Endothelial cell (in vitro differentiated cells): Measurements from ENCODE around the gene KRT32. TPM values are rescaled to one million over a fixed set of nuclear protein-coding genes. Genes with fewer than 3 reads are reported as not detected.

Source experiments
- DNase-seq: peaks from one replicate; pipeline ENCODE4 v3.0.0; 2021; ENCODE audit warnings: low spot score
- H3K27ac Mint-ChIP-seq: one replicate; pipeline ENCODE4 v1.8.0; 2021; ENCODE audit warnings: mixed read lengths, inconsistent platforms; ENCODE audit not compliant: unreplicated experiment
- H3K27me3 Mint-ChIP-seq: one replicate; pipeline ENCODE4 v1.8.0; 2021; ENCODE audit warnings: mild to moderate bottlenecking, moderate library complexity, mixed read lengths, inconsistent platforms; ENCODE audit not compliant: unreplicated experiment
- H3K36me3 Mint-ChIP-seq: one replicate; pipeline ENCODE4 v1.8.0; 2021; ENCODE audit warnings: mild to moderate bottlenecking, low read depth, mixed read lengths, inconsistent platforms; ENCODE audit not compliant: unreplicated experiment
- H3K4me1 Mint-ChIP-seq: one replicate; pipeline ENCODE4 v1.8.0; 2021; ENCODE audit warnings: mild to moderate bottlenecking, mixed read lengths, inconsistent platforms; ENCODE audit not compliant: unreplicated experiment
- H3K4me3 Mint-ChIP-seq: one replicate; pipeline ENCODE4 v1.8.0; 2021; ENCODE audit warnings: mild to moderate bottlenecking, mixed read lengths, inconsistent platforms; ENCODE audit not compliant: unreplicated experiment
- H3K9me3 Mint-ChIP-seq: one replicate; pipeline ENCODE4 v1.8.0; 2021; ENCODE audit warnings: mixed read lengths, inconsistent platforms; ENCODE audit not compliant: unreplicated experiment
- total RNA-seq: library from RNA; stranded (reverse); fragmentation: NEBNext Ultra II Directional; extraction: Animal tissue kit (Norgen Biotek cat#: 25700); gene quantifications from one replicate; pipeline ENCODE4 v1.2.1, GENCODE V29; 2021; ENCODE audit not compliant: unreplicated experiment
- TF ChIP-seq, protein P1 (sequence below): fragments of 200-600 bp; sonication (generic); IDR thresholded peaks from one replicate; pipeline ENCODE4 v1.5.0; 2021; ENCODE audit warnings: antibody characterized with exemption; ENCODE audit not compliant: unreplicated experiment

Gene KRT32
- total RNA-seq, 1 donor from 2014 or later: not detected

DNA sequence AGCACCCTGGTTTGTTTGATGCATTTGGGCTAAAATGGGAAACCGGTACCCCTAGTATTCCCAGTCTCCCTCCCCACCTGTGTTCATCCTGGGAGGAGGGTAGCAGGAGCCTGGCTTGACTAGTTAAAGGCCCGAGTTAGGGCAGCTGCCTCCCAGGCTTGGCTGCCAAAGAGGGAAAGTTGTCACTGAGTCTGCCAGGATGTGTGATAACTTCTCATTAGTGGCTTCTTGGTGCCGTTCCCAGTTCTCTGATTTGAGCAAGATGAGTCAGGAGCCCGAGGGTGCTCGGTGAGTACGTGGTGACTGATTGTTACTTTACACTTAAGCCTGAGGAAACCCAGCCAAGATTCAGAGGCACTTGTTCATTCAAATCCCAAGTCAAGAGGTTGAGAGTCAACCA is 2.5 kb downstream of the KRT32 start:
- Mint-ChIP-seq H3K9me3 (no peaks in the 10 kb centered on the region), H3K27me3 (peaks cover 4% of the 10 kb centered on the region), H3K4me3 (no peak overlapping the region), H3K27ac (no peak overlapping the region), H3K4me1 (no peaks in the 10 kb centered on the region), H3K36me3 (no peaks in the 10 kb centered on the region)
- TF ChIP-seq, protein P1, sequence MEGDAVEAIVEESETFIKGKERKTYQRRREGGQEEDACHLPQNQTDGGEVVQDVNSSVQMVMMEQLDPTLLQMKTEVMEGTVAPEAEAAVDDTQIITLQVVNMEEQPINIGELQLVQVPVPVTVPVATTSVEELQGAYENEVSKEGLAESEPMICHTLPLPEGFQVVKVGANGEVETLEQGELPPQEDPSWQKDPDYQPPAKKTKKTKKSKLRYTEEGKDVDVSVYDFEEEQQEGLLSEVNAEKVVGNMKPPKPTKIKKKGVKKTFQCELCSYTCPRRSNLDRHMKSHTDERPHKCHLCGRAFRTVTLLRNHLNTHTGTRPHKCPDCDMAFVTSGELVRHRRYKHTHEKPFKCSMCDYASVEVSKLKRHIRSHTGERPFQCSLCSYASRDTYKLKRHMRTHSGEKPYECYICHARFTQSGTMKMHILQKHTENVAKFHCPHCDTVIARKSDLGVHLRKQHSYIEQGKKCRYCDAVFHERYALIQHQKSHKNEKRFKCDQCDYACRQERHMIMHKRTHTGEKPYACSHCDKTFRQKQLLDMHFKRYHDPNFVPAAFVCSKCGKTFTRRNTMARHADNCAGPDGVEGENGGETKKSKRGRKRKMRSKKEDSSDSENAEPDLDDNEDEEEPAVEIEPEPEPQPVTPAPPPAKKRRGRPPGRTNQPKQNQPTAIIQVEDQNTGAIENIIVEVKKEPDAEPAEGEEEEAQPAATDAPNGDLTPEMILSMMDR: no peak
- no peak for DNase-seq

DNA sequence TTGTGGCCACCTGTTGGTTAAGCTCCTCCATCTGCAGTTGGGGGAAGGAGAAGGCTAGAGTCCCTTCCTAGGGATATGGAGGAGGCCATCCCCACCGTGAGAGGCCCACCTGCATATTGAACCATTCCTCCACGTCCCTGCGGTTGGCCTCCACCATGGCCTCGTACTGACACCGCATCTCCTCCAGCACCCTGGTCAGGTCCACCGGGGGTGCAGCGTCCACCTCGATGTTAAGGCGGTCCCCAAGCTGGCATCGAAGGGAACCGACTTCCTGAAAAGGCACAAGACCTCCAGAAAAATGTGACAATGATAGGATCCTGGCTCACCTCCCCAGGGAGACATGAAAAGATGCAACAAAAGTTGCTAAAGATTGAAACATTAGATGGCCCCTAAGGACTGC is 3.0 kb downstream of the KRT32 start:
- Mint-ChIP-seq H3K36me3 (no peaks in the 10 kb centered on the region), H3K27me3 (peaks cover 4% of the 10 kb centered on the region), H3K4me3 (no peak overlapping the region), H3K9me3 (no peaks in the 10 kb centered on the region), H3K27ac (no peak overlapping the region), H3K4me1 (no peaks in the 10 kb centered on the region)
- TF ChIP-seq, protein P1: no peak
- DNase-seq: no peak

DNA sequence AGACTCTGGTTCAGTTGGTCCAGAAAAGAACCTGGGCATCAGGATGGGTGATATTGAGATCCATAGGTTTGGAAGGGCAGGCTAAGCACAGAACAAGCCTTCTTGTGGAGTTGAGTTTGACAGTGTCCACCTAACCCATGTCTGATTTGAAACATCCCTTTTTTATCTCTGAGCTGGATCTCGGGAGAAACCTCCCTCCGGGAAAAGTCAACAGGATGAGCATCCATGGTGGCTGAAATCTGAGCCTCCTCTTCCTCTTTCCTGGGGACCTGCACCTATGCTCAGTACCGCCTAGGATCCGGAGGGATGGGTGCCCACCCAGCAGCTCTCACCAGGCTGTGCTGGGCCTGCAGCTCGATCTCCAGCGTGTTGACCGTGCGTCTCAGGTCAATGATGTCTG is 3.4 kb downstream of the KRT32 start:
- no peak for DNase-seq
- H3K36me3 Mint-ChIP-seq: no peaks in the 10 kb centered on the region
- H3K4me1 Mint-ChIP-seq: no peaks in the 10 kb centered on the region
- H3K4me3 Mint-ChIP-seq: no peak overlapping the region
- no peaks in the 10 kb centered on the region for H3K9me3 Mint-ChIP-seq
- no peak overlapping the region for H3K27ac Mint-ChIP-seq
- peaks cover 4% of the 10 kb centered on the region for H3K27me3 Mint-ChIP-seq
- TF ChIP-seq, protein P1: no peak

DNA sequence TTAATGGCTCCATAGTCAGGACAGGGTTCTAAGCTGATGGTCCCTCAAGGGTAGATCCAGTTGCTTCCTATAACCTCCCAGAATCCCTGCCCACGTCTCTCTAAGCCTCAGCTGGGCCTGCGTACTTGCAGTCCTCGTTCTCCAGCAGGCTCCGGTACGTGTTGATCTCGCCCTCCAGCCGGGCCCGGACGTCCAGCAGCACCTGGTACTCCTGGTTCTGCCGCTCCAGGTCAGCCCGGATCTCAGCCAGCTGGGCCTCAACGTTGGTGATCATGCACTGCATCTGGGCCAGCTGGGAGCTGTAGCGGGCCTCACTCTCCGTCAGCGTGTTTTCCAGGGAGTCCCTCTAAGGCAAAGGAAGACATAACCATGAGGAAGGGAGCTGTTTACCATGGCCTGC is 4.5 kb downstream of the KRT32 start:
- Mint-ChIP-seq H3K4me3 (no peak overlapping the region), H3K36me3 (no peaks in the 10 kb centered on the region), H3K27me3 (peaks cover 4% of the 10 kb centered on the region), H3K27ac (no peak overlapping the region), H3K4me1 (no peaks in the 10 kb centered on the region), H3K9me3 (no peaks in the 10 kb centered on the region)
- no peak for DNase-seq
- TF ChIP-seq, protein P1: no peak

DNA sequence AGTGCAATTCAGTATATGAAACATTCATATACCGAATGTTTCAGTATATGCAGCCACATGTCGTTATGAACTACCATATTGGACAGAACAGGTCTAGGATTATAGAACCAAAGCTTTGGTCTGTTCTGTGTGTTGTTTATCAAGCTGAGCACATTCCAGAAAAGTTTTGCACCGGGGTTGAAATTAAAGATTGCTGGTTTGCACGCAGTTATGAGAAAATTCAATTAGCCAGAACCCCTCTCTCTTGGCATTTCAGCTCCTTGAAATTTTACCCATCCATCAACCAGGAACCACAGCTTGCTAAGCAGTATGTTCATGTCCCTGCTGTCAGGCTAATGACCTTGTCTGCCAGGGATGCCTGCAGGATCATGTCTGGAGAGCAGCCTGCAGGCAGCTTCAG is 9.5 kb downstream of the KRT32 start:
- no peaks in the 10 kb centered on the region for H3K36me3 Mint-ChIP-seq
- no peak for DNase-seq
- no peaks in the 10 kb centered on the region for H3K4me1 Mint-ChIP-seq
- H3K27ac Mint-ChIP-seq: no peak overlapping the region
- H3K9me3 Mint-ChIP-seq: no peaks in the 10 kb centered on the region
- H3K4me3 Mint-ChIP-seq: no peak overlapping the region
- TF ChIP-seq, protein P1: no peak
- H3K27me3 Mint-ChIP-seq: peaks cover 4% of the 10 kb centered on the region
